Stimulated activated naive CD4-positive, alpha-beta T cell (primary cell): ENCODE results near the gene SMIM36.
"Not testable (repeated sequence)": the region's sequence is repeated elsewhere in the genome, so short reads cannot be mapped to it uniquely, and the experiment has no call there.

ENCODE experiments used
- DNase-seq, 6 experiments: peaks; one replicate each; lab custom pipeline; 2025; lab: John Stamatoyannopoulos, UW

Gene SMIM36

GRCh38 chr17:55510986-55511721, at the start of gene SMIM36:
Gene SMIM36 (minus strand): TSS chr17:55511452.
- DNase-seq = no peak

- no peak for DNase-seq
These were observed 44.5 kb upstream of the SMIM36 start for GRCh38 chr17:55555772-55556171.

GRCh38 chr17:55549140-55549539, 37.9 kb upstream of the SMIM36 start:
- no peak for DNase-seq

GRCh38 chr17:55546991-55547664, 35.9 kb upstream of the SMIM36 start:
- no peak for DNase-seq

- no peak for DNase-seq
These were observed 35.2 kb upstream of the SMIM36 start for GRCh38 chr17:55546481-55546880.

- no peak for DNase-seq
These were observed 34.6 kb upstream of the SMIM36 start for GRCh38 chr17:55545806-55546205.

- DNase-seq = no peak
These were observed 32.5 kb upstream of the SMIM36 start for GRCh38 chr17:55543709-55544108.

- DNase-seq = no peak
These were observed 29.3 kb upstream of the SMIM36 start for GRCh38 chr17:55540414-55541091.

- no peak for DNase-seq
These were observed 25.0 kb upstream of the SMIM36 start for GRCh38 chr17:55536205-55536604.

- no peak for DNase-seq
These were observed 22.4 kb upstream of the SMIM36 start for GRCh38 chr17:55533608-55534007.

- DNase-seq = no peak
These were observed 21.4 kb upstream of the SMIM36 start for GRCh38 chr17:55532670-55533069.

GRCh38 chr17:55531053-55531728, 19.9 kb upstream of the SMIM36 start:
- DNase-seq = no peak

GRCh38 chr17:55530064-55530463, 18.8 kb upstream of the SMIM36 start:
- DNase-seq = no peak

- no peak for DNase-seq
These were observed 16.4 kb upstream of the SMIM36 start for GRCh38 chr17:55527540-55528118.

GRCh38 chr17:55524440-55525220, 13.4 kb upstream of the SMIM36 start:
- no peak for DNase-seq

- DNase-seq = not testable (repeated sequence)
These were observed 11.8 kb upstream of the SMIM36 start for GRCh38 chr17:55523032-55523431.

GRCh38 chr17:55521186-55521585, 9.9 kb upstream of the SMIM36 start:
- no peak for DNase-seq

GRCh38 chr17:55520402-55520801, 9.2 kb upstream of the SMIM36 start:
- DNase-seq = no peak

- DNase-seq = no peak
These were observed 7.3 kb upstream of the SMIM36 start for GRCh38 chr17:55518510-55518909.

- peak in 5 of 6 experiments; percentile 24 to 77 (median 56) for DNase-seq
These were observed 2.8 kb upstream of the SMIM36 start for GRCh38 chr17:55513885-55514590.

- DNase-seq = not testable (repeated sequence)
These were observed 3.6 kb downstream of the SMIM36 start for GRCh38 chr17:55507669-55508068.
